WTC11 (cell line): ENCODE measurements around the gene NEUROD1. TPM values are rescaled to one million over a fixed set of nuclear protein-coding genes. Genes with fewer than 3 reads are reported as not detected.
A peak's percentile ranks its signal among the peaks of the same experiment; 100 is the strongest.

ENCODE experiments used
- ATAC-seq: fragments of 200-7000 bp; cut with Tn5 transposase; 2 replicates; pipeline ENCODE4 v1.10.0; 2021; ENCODE audit warnings: mild to moderate bottlenecking, moderate library complexity
- CTCF ChIA-PET: fragments of 300-600 bp; sonication (Branson Sonifier 250); formaldehyde crosslinking; loops from one replicate; lab custom pipeline; 2021; ENCODE audit warnings: antibody characterized with exemption; lab: Charles Lee
- POLR2A ChIA-PET: fragments of 350-600 bp; sonication (Branson Sonifier 250); formaldehyde crosslinking; loops from one replicate; lab custom pipeline; 2021; ENCODE audit warnings: antibody characterized with exemption; lab: Charles Lee
- DNase-seq: peaks from one replicate; pipeline ENCODE4 v3.0.0; 2021; ENCODE audit warnings: low spot score
- H3K27ac Mint-ChIP-seq: 2 replicates; pipeline ENCODE4 v1.8.0; 2021; ENCODE audit warnings: mixed read lengths
- H3K27me3 Mint-ChIP-seq: 2 replicates; pipeline ENCODE4 v1.8.0; 2021; ENCODE audit warnings: low read depth, mild to moderate bottlenecking, moderate library complexity, mixed read lengths
- H3K36me3 Mint-ChIP-seq: 2 replicates; pipeline ENCODE4 v1.8.0; 2021; ENCODE audit warnings: mixed read lengths
- H3K4me1 Mint-ChIP-seq: 2 replicates; pipeline ENCODE4 v1.8.0; 2022; ENCODE audit warnings: mixed read lengths
- H3K4me3 Mint-ChIP-seq: 2 replicates; pipeline ENCODE4 v1.8.0; 2021; ENCODE audit warnings: mild to moderate bottlenecking, moderate library complexity, mixed read lengths
- H3K9me3 Mint-ChIP-seq: 2 replicates; pipeline ENCODE4 v1.8.0; 2021; ENCODE audit warnings: mixed read lengths
- AFF4 ChIP-seq: sonication (generic); formaldehyde crosslinking; IDR thresholded peaks from 2 replicates; pipeline ENCODE4 v1.8.1; 2023; ENCODE audit warnings: mild to moderate bottlenecking, missing genetic modification reagents, borderline replicate concordance
- CBFB ChIP-seq: sonication (generic); formaldehyde crosslinking; IDR thresholded peaks from 2 replicates; pipeline ENCODE4 v1.8.1; 2022; ENCODE audit warnings: mild to moderate bottlenecking, low read depth, missing genetic modification reagents
- CREM ChIP-seq: sonication (generic); formaldehyde crosslinking; IDR thresholded peaks from 2 replicates; pipeline ENCODE4 v1.8.1; 2022; ENCODE audit warnings: mild to moderate bottlenecking, missing genetic modification reagents, moderate library complexity
- ELF4 ChIP-seq: sonication (generic); formaldehyde crosslinking; IDR thresholded peaks from 2 replicates; pipeline ENCODE4 v1.8.1; 2022; ENCODE audit warnings: low read depth, mild to moderate bottlenecking, moderate library complexity, missing genetic modification reagents
- GABPB1 ChIP-seq: sonication (generic); formaldehyde crosslinking; IDR thresholded peaks from 2 replicates; pipeline ENCODE4 v1.8.1; 2023; ENCODE audit warnings: mild to moderate bottlenecking, missing genetic modification reagents
- GTF2I ChIP-seq: fragments of 250-450 bp; sonication (Bioruptor Pico); conservative IDR thresholded peaks from 2 replicates; pipeline ENCODE4 v1.4.0; 2021; ENCODE audit warnings: mild to moderate bottlenecking
- KAT7 ChIP-seq: sonication (generic); formaldehyde crosslinking; IDR thresholded peaks from 2 replicates; pipeline ENCODE4 v1.8.1; 2023; ENCODE audit warnings: missing genetic modification reagents, mild to moderate bottlenecking, borderline replicate concordance
- OVOL2 ChIP-seq: fragments of 250-450 bp; sonication (Bioruptor Pico); IDR thresholded peaks from 2 replicates; pipeline ENCODE4 v1.9.0; 2021; ENCODE audit warnings: mild to moderate bottlenecking, borderline replicate concordance
- PRDM15 ChIP-seq: sonication (generic); formaldehyde crosslinking; IDR thresholded peaks from 2 replicates; pipeline ENCODE4 v1.8.0; 2022; ENCODE audit warnings: missing genetic modification reagents
- PRRX2 ChIP-seq: fragments of 250-450 bp; sonication (Bioruptor Pico); IDR thresholded peaks from 2 replicates; pipeline ENCODE4 v1.8.0; 2021; ENCODE audit warnings: mild to moderate bottlenecking
- RELA ChIP-seq: sonication (generic); formaldehyde crosslinking; IDR thresholded peaks from 2 replicates; pipeline ENCODE4 v1.8.1; 2022; ENCODE audit warnings: missing genetic modification reagents, mild to moderate bottlenecking, borderline replicate concordance
- ZBTB21 ChIP-seq: sonication (generic); formaldehyde crosslinking; IDR thresholded peaks from 2 replicates; pipeline ENCODE4 v1.8.1; 2023; ENCODE audit warnings: mild to moderate bottlenecking, missing genetic modification reagents, borderline replicate concordance
- ZNF219 ChIP-seq: sonication (generic); formaldehyde crosslinking; IDR thresholded peaks from 2 replicates; pipeline ENCODE4 v1.8.0; 2023; ENCODE audit warnings: missing genetic modification reagents, mild to moderate bottlenecking, borderline replicate concordance
- ZNF263 ChIP-seq: sonication (generic); formaldehyde crosslinking; IDR thresholded peaks from 2 replicates; pipeline ENCODE4 v1.8.1; 2022; ENCODE audit warnings: low read depth, mild to moderate bottlenecking, moderate library complexity, missing genetic modification reagents
- total RNA-seq: library from RNA; stranded (reverse); gene quantifications from 3 replicates; pipeline ENCODE4 v1.2.3, GENCODE V29; 2021
- TF ChIP-seq, protein P1 (sequence below): sonication (generic); formaldehyde crosslinking; IDR thresholded peaks from 2 replicates; pipeline ENCODE4 v1.8.1; 2022; ENCODE audit warnings: low read depth, missing genetic modification reagents, borderline replicate concordance
- TF ChIP-seq, protein P2 (sequence below): fragments of 250-450 bp; sonication (Bioruptor Pico); IDR thresholded peaks from 2 replicates; pipeline ENCODE4 v1.9.0; 2021; ENCODE audit warnings: mild to moderate bottlenecking
- TF ChIP-seq, protein P3 (sequence below): fragments of 250-450 bp; sonication (Bioruptor Pico); conservative IDR thresholded peaks from 2 replicates; pipeline ENCODE4 v1.9.0; 2021; ENCODE audit warnings: mild to moderate bottlenecking

NEUROD1 gene
- total RNA-seq, 1 experiment from 2014 or later: 0.07 TPM

DNA sequence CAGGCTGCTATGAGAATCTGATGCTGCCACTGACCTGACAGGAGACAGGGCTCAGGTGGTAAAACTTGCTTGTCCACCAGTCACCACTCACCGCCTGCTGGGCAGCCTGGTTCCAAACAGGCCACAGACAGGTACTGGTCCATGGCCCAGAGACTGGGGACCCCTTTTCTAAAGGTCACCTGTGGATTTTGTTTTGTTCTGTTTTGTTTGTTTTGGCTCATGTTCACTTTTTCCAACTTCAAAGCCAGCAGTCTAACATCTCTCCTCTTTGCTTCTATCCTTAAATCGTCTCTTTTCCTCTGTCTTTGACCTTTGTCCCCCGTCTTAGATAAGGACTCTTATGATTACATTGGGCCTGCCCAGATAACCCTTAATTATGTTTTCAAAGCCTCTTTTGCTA lies 20.1 kb downstream of the NEUROD1 start:
- ChIA-PET POLR2A (no interaction called here), CTCF (no interaction called here)
- ATAC-seq (no peak), DNase-seq (no peak)
- peaks cover 68% of the 10 kb centered on the region for H3K27me3 Mint-ChIP-seq
- no peak for TF ChIP-seq AFF4 (CRISPR knock-in tag)
- TF ChIP-seq PRRX2: no peak
- no peak for TF ChIP-seq CREM
- TF ChIP-seq CBFB (CRISPR knock-in tag): no peak
- TF ChIP-seq KAT7 (CRISPR knock-in tag): no peak
- no peak for TF ChIP-seq ZNF219 (CRISPR knock-in tag)
- no peak for TF ChIP-seq RELA (CRISPR knock-in tag)
- TF ChIP-seq, protein P1, sequence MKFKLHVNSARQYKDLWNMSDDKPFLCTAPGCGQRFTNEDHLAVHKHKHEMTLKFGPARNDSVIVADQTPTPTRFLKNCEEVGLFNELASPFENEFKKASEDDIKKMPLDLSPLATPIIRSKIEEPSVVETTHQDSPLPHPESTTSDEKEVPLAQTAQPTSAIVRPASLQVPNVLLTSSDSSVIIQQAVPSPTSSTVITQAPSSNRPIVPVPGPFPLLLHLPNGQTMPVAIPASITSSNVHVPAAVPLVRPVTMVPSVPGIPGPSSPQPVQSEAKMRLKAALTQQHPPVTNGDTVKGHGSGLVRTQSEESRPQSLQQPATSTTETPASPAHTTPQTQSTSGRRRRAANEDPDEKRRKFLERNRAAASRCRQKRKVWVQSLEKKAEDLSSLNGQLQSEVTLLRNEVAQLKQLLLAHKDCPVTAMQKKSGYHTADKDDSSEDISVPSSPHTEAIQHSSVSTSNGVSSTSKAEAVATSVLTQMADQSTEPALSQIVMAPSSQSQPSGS (CRISPR knock-in tag): no peak
- no peaks in the 10 kb centered on the region for H3K36me3 Mint-ChIP-seq
- H3K4me3 Mint-ChIP-seq: no peak overlapping the region
- peaks cover 36% of the 10 kb centered on the region for H3K4me1 Mint-ChIP-seq
- H3K27ac Mint-ChIP-seq: no peak overlapping the region
- H3K9me3 Mint-ChIP-seq: no peaks in the 10 kb centered on the region

DNA sequence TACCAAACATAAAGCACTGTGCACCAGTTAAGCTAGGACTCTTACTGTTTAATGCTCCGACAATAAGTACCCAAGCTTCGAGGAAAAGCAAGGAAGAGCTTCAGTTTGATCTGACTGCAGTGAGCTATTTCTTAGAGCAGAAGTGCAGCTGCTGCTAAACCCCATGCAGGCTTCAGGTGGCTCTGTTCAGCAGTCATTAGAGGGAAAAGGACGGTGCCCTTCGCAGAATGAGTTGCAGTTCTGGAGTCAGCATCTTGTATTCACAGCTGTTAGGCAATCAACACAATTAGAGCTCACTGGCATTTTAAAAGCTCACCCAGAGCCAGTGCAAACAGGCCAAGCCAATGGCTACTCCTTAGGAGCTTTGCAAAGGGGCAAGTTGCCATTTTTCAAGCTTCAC lies 21.9 kb downstream of the NEUROD1 start:
- Mint-ChIP-seq H3K27ac (no peak overlapping the region), H3K4me3 (peak overlapping the region; percentile 81), H3K27me3 (peaks cover 82% of the 10 kb centered on the region), H3K36me3 (no peaks in the 10 kb centered on the region)
- POLR2A ChIA-PET: no interaction called here
- peak; percentile 13 for DNase-seq
- no peak for ATAC-seq
- no peak for TF ChIP-seq ZBTB21 (CRISPR knock-in tag)
- TF ChIP-seq GABPB1 (CRISPR knock-in tag): no peak
- no peak for TF ChIP-seq RELA (CRISPR knock-in tag)
- no peak for TF ChIP-seq ELF4 (CRISPR knock-in tag)
- TF ChIP-seq, protein P2, sequence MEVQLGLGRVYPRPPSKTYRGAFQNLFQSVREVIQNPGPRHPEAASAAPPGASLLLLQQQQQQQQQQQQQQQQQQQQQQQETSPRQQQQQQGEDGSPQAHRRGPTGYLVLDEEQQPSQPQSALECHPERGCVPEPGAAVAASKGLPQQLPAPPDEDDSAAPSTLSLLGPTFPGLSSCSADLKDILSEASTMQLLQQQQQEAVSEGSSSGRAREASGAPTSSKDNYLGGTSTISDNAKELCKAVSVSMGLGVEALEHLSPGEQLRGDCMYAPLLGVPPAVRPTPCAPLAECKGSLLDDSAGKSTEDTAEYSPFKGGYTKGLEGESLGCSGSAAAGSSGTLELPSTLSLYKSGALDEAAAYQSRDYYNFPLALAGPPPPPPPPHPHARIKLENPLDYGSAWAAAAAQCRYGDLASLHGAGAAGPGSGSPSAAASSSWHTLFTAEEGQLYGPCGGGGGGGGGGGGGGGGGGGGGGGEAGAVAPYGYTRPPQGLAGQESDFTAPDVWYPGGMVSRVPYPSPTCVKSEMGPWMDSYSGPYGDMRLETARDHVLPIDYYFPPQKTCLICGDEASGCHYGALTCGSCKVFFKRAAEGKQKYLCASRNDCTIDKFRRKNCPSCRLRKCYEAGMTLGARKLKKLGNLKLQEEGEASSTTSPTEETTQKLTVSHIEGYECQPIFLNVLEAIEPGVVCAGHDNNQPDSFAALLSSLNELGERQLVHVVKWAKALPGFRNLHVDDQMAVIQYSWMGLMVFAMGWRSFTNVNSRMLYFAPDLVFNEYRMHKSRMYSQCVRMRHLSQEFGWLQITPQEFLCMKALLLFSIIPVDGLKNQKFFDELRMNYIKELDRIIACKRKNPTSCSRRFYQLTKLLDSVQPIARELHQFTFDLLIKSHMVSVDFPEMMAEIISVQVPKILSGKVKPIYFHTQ (CRISPR knock-in tag): no peak
- TF ChIP-seq GTF2I (CRISPR knock-in tag): no peak
- no peak for TF ChIP-seq OVOL2 (CRISPR knock-in tag)
- no peak for TF ChIP-seq PRDM15
- TF ChIP-seq, protein P3, sequence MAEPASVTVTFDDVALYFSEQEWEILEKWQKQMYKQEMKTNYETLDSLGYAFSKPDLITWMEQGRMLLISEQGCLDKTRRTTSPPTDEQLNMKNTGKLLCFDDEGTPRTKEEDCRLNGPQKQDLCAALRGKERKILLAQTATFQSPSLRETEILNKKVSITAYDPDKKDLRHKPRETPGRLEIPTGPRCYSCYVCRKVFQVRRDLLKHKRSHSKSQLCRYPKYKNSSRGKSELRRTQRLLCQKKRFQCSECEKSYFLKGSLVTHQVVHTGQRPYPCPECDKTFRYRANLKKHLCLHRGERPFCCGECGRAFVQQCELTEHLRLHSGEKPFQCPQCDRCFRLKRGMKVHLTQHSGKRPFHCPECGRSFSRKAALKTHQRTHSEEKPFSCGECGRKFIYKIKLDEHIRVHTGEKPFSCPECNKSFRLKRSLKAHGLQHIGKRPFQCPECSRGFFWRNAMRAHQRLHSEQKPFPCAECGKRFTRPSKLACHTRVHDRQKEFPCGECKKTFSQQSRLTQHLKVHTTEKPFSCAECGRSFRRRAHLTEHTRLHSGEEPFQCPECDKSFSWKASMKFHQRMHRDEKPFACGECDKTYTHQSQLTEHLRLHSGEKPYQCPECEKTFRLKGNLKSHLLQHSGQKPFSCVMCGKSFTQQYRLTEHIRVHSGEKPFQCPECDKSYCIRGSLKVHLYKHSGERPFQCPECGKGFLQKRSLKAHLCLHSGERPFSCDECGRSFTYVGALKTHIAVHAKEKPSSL (CRISPR knock-in tag): no peak
- no peak for TF ChIP-seq ZNF263
- TF ChIP-seq, all 79 proteins: peak for 0
- CTCF ChIA-PET: interaction anchor here (1.0 to 3.6 kb wide), 7 partner anchors 9 to 85 kb away, joined by 3 to 20 read pairs (median 5); no protein-coding TSS in a partner anchor
- Mint-ChIP-seq H3K4me1 (peaks cover 36% of the 10 kb centered on the region), H3K9me3 (no peaks in the 10 kb centered on the region)
